ENCODE data around the gene ZSWIM1. TPM values are rescaled to one million over a fixed set of nuclear protein-coding genes. Genes with fewer than 3 reads are reported as not detected.
"Not testable (repeated sequence)": the region's sequence is repeated elsewhere in the genome, so short reads cannot be mapped to it uniquely, and the experiment has no call there.

Gene ZSWIM1
- total and polyA plus RNA-seq, 2 donors from 2014 or later, result 6.7 to 13.1 TPM

GRCh38 chr20:45873409-45874103 lies 7.5 kb upstream of the ZSWIM1 start:
- no peak overlapping the region for H3K27ac ChIP-seq (ENCODE audit: low read depth in 2 of 2, low read length in 2 of 2)
- H3K4me3 ChIP-seq (ENCODE audit: low read length in 3 of 3), result no peak overlapping the region
- no peak for DNase-seq
- TF ChIP-seq, protein P1, sequence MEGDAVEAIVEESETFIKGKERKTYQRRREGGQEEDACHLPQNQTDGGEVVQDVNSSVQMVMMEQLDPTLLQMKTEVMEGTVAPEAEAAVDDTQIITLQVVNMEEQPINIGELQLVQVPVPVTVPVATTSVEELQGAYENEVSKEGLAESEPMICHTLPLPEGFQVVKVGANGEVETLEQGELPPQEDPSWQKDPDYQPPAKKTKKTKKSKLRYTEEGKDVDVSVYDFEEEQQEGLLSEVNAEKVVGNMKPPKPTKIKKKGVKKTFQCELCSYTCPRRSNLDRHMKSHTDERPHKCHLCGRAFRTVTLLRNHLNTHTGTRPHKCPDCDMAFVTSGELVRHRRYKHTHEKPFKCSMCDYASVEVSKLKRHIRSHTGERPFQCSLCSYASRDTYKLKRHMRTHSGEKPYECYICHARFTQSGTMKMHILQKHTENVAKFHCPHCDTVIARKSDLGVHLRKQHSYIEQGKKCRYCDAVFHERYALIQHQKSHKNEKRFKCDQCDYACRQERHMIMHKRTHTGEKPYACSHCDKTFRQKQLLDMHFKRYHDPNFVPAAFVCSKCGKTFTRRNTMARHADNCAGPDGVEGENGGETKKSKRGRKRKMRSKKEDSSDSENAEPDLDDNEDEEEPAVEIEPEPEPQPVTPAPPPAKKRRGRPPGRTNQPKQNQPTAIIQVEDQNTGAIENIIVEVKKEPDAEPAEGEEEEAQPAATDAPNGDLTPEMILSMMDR (IDR thresholded peaks at IDR 0.05; ENCODE audit: borderline replicate concordance, extremely low read depth, insufficient read depth), result no peak
- no peak for FAIRE-seq
- H3K9ac ChIP-seq (ENCODE audit: low read length in 3 of 3), result no peak overlapping the region
- intact Hi-C loops (cut with DNase I), result no loop called here
- peaks cover 0 to 15% (median 6%) of the 10 kb centered on the region in 3 donors for H3K36me3 ChIP-seq (ENCODE audit: control insufficient read depth in 2 of 3, insufficient read depth in 3 of 3, low read length in 3 of 3)
- no peaks in the 10 kb centered on the region for H3K27me3 ChIP-seq (ENCODE audit: control insufficient read depth, insufficient read depth, low read length)
- H3K4me1 ChIP-seq (ENCODE audit: control insufficient read depth in 2 of 3, insufficient read depth in 2 of 3, low read depth in 1 of 3, low read length in 3 of 3), result no peaks in the 10 kb centered on the region
- no peaks in the 10 kb centered on the region for H3K9me3 ChIP-seq (ENCODE audit: control insufficient read depth in 2 of 3, insufficient read depth in 1 of 3, low read length in 3 of 3)

GRCh38 chr20:45874104-45874481 lies 6.9 kb upstream of the ZSWIM1 start:
- FAIRE-seq; H3K4me1 ChIP-seq (ENCODE audit: control insufficient read depth in 2 of 3, insufficient read depth in 2 of 3, low read depth in 1 of 3, low read length in 3 of 3): not testable (repeated sequence)
- peaks cover 0 to 15% (median 8%) of the 10 kb centered on the region in 3 donors for H3K36me3 ChIP-seq (ENCODE audit: control insufficient read depth in 2 of 3, insufficient read depth in 3 of 3, low read length in 3 of 3)

GRCh38 chr20:45874576-45874975 lies 6.5 kb upstream of the ZSWIM1 start:
- DNase-seq (no peak), FAIRE-seq (no peak)
- intact Hi-C loops (cut with DNase I), result no loop called here

More at GRCh38 chr20:45874104-45874481, 6.9 kb upstream of the ZSWIM1 start:
- H3K27ac ChIP-seq (ENCODE audit: low read depth in 2 of 2, low read length in 2 of 2); intact Hi-C loops (cut with DNase I); H3K4me3 ChIP-seq (ENCODE audit: low read length in 3 of 3); H3K9me3 ChIP-seq (ENCODE audit: control insufficient read depth in 2 of 3, insufficient read depth in 1 of 3, low read length in 3 of 3); H3K27me3 ChIP-seq (ENCODE audit: control insufficient read depth, insufficient read depth, low read length); H3K9ac ChIP-seq (ENCODE audit: low read length in 3 of 3): not testable (repeated sequence)
- DNase-seq, result peak in 1 of 5 donors; percentile 13

DNA sequence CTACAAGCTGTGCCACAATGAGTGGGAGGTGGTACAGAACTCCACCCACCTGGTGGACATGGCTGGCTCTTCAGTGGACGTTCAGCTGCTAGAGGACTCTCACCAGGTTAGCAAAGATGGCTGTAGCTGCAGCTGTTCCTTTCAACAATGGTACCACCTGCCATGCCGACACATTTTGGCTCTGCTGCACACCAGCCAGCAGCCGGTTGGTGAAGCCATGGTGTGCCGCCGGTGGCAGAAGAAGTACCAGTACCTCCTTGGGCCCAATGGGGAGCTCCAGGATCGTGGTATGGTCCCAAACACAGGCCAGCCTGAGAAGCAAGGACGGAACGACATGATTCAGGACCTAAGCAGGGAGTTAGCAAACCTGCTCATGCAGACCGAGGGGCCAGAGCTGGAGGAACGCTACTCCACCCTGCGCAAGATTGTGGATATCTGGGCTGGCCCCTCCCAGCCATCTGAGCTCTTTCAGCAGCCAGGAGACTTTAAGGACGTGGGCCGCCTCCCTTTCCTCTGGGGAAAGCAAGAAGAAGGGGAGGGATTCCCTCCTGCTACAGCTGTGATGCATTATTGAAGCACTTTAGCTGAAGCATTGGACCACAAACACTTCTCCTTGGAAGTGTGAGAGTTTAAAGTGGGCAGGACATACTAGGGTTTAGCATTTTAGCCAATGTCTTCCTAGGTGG lies 2.8 kb upstream of the ZSWIM1 start:
- intact Hi-C loops (cut with DNase I), result no loop called here
- Histone ChIP-seq H3K4me1 (ENCODE audit: control insufficient read depth in 2 of 3, insufficient read depth in 2 of 3, low read depth in 1 of 3, low read length in 3 of 3) (peaks cover 0 to 3% (median 0%) of the 10 kb centered on the region in 3 donors), H3K27me3 (ENCODE audit: control insufficient read depth, insufficient read depth, low read length) (no peaks in the 10 kb centered on the region), H3K36me3 (ENCODE audit: control insufficient read depth in 2 of 3, insufficient read depth in 3 of 3, low read length in 3 of 3) (peaks cover 2 to 20% (median 14%) of the 10 kb centered on the region in 3 donors), H3K9me3 (ENCODE audit: control insufficient read depth in 2 of 3, insufficient read depth in 1 of 3, low read length in 3 of 3) (no peaks in the 10 kb centered on the region), H3K27ac (ENCODE audit: low read depth in 2 of 2, low read length in 2 of 2) (no peak overlapping the region), H3K9ac (ENCODE audit: low read length in 3 of 3) (no peak overlapping the region), H3K4me3 (ENCODE audit: low read length in 3 of 3) (no peak overlapping the region)
- TF ChIP-seq, protein P1 (IDR thresholded peaks at IDR 0.05; ENCODE audit: borderline replicate concordance, extremely low read depth, insufficient read depth), result no peak
- FAIRE-seq, result no peak
- DNase-seq, result peak in 1 of 5 donors; percentile 43

More at GRCh38 chr20:45874576-45874975, 6.5 kb upstream of the ZSWIM1 start:
- no peak overlapping the region for H3K4me3 ChIP-seq (ENCODE audit: low read length in 3 of 3)
- H3K4me1 ChIP-seq (ENCODE audit: control insufficient read depth in 2 of 3, insufficient read depth in 2 of 3, low read depth in 1 of 3, low read length in 3 of 3), result no peaks in the 10 kb centered on the region
- H3K36me3 ChIP-seq (ENCODE audit: control insufficient read depth in 2 of 3, insufficient read depth in 3 of 3, low read length in 3 of 3), result peaks cover 0 to 15% (median 8%) of the 10 kb centered on the region in 3 donors
- H3K9me3 ChIP-seq (ENCODE audit: control insufficient read depth in 2 of 3, insufficient read depth in 1 of 3, low read length in 3 of 3), result no peaks in the 10 kb centered on the region
- no peak overlapping the region for H3K27ac ChIP-seq (ENCODE audit: low read depth in 2 of 2, low read length in 2 of 2)
- TF ChIP-seq, protein P1 (IDR thresholded peaks at IDR 0.05; ENCODE audit: borderline replicate concordance, extremely low read depth, insufficient read depth), result no peak
- H3K9ac ChIP-seq (ENCODE audit: low read length in 3 of 3), result no peak overlapping the region
- H3K27me3 ChIP-seq (ENCODE audit: control insufficient read depth, insufficient read depth, low read length), result no peaks in the 10 kb centered on the region

Measured in kidney (tissue), 14 donors.